NCI-H2196 (cell line): ENCODE results near the gene ANXA3.

Experiments used
- DNase-seq: peaks from one replicate; lab custom pipeline; 2025; ENCODE audit not compliant: unreplicated experiment; lab: John Stamatoyannopoulos, UW

The ANXA3 gene

DNA sequence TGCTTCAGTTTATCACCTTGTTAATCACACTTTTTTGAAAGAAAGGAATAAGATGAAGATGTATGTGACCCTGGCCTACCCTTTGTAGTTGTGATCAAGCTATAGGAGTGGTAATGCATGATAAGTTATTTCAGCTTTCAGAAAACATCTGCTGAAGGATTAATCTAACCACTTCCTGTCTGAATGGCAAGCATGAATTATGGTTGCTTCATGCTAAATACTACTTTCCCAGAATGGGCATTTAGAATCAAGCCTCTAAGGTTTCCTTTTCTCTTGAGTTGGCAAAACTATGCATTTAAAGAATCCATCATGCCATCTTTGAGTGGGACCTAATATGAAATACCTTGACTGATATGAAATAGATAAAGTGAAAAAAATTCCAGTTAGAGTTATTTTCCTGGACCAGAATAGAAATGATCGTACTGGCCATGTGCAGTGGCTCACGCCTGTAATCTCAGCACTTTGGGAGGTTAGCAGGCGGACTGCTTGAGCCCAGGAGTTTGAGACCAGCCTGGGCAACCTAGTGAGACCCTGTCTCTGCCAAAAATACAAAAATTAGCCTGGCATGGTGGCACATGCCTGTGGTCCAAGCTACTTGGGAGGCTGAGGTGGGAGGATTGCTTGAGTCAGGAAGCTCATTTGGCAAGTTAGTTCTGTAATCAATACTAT lies 59.1 kb downstream of the ANXA3 start:
- DNase-seq: no peak

- DNase-seq: no peak
Measured at GRCh38 chr4:78611215-78611558, 59.6 kb downstream of the ANXA3 start.

DNA sequence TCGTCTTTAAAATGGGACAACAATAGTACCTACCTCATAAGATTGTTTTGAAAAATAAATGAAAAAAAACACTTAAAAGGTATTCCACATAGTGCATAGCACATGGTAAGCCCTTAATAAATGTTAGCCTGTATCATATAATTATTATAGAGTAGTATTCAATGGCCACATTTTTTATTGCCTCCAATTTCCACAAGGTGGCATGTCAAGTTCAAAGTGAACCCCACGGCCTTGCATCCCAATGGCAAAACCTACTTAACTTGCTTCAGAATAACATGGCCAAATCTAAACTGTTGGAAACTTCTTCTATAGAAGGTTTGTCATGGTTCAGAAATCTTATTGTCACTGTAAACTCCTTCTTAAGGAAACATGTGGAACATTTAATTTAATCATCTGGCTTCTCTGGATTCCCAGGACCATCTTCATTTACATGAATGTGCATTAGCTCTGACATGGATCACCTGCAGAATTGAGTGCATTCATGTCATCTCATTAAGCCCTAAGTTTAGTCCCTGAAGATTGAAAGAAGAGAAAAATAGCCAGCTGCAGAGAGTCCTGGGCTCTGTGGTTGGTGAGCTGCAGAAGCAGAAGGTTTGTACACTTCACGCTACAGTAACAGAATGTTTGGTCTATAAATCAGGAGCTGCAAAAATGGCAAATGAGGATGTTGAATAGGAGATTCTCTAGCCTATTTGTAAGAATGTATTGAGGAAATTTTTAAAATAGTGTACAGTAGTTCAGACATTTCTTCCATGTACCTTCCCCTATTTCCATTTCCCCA lies 61.0 kb downstream of the ANXA3 start:
- peak; percentile 11 for DNase-seq

GRCh38 chr4:78613522-78614321 lies 62.2 kb downstream of the ANXA3 start:
- no peak for DNase-seq

DNA sequence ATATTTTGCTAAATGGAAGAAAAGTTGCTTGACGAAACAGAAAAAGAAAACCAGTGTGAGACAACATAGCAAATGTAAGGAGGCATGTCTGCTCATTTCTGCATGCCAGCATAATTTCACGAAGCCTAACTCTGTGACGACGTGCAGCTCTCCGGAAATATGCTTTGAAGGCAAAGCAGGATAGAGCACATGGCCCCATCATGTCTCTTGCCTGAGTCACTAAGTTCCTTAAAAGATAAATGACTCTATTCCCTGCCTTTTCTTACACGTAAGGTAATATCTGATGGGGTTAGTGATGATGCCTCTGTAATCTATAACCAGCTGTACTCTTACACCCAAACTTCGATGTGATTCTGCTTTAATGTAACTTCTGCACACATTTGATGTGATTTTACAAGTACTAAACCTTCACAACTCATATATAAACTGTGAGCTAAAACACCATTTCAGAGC lies 64.5 kb downstream of the ANXA3 start:
- DNase-seq: no peak

DNA sequence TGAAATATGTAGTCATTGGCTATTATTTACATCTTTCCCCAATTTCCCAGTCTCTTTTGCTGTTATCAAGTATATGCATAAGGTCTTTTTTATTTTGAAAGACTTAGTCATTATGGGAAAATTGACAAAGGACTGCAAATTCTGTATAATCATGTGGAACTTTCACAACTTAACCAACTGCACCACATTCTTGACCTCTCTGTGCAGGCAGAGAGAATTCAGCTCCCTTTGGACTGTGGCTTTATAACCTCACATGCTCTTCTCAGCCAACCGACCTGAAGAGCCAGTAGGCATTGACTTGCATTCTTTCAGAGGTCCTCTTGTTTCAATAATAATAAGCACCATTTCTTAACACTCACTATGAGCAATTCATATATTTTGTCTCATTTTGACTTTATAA lies 66.9 kb downstream of the ANXA3 start:
- no peak for DNase-seq

DNA sequence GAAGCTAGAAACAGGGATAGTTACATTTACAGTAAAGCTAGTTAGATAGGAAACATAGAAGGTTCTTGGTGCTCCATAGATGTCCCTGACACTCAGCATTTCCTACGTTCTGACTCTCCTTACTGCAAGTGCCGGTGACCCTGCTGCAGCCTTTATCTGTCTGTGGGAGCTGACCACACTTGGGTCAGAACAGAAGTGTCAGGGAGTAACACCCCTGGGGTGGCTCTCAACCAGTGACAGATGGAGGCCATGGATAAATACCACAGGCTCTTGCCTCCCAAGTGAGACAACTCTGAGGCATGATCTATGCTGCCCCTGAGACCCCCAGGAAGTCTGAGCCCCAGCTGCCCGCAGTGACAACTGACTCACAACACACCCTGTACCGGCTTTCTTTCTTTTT lies 69.8 kb downstream of the ANXA3 start:
- DNase-seq: no peak

GRCh38 chr4:78622253-78622979 lies 70.8 kb downstream of the ANXA3 start:
- no peak for DNase-seq

GRCh38 chr4:78624048-78624447 lies 72.5 kb downstream of the ANXA3 start:
- no peak for DNase-seq

- DNase-seq: no peak
Measured at GRCh38 chr4:78625073-78625472, 73.5 kb downstream of the ANXA3 start.

GRCh38 chr4:78627046-78627965 lies 75.7 kb downstream of the ANXA3 start:
- no peak for DNase-seq

GRCh38 chr4:78627966-78628678 lies 76.6 kb downstream of the ANXA3 start:
- no peak for DNase-seq

GRCh38 chr4:78629991-78630541 lies 78.5 kb downstream of the ANXA3 start:
- DNase-seq: no peak

DNA sequence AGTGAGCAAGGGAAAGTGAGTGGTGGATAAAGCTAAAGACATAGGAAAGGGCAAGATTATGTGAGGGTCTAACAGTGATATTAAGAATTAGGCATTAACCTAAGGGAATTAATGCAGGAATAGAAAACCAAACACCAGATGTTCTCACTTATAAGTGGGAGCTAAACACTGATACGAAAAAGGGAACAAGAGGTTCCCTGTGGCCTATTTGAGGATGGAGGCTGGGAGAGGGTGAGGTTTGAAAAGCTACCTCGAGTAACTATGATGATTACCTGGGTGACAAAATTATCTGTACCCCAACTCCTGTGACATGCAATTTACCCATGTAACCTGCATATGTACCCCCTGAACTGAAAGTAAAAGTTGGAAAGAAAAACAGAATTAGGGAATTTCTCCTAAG lies 79.0 kb downstream of the ANXA3 start:
- DNase-seq: no peak

GRCh38 chr4:78634011-78634664 lies 82.6 kb downstream of the ANXA3 start:
- no peak for DNase-seq

GRCh38 chr4:78638337-78639172 lies 87.0 kb downstream of the ANXA3 start:
- DNase-seq: no peak

DNA sequence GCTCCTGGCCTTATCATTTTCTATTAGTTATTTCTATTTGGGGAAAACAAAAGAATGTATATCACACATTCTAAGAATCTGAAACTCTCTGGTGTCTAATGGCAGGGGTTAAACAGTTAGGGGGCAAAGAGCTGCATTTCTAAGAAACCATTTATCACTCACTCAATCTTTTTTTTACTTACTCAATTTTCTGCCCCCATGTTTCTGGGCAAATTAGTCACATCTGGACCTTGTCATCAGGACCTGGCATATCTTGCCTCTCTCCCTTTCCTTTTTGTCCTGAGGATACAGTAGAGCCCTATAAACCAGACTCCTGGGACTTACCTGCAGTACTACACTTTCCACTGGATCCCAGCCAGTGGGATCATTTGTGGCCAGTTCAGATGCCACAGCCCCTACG lies 89.1 kb downstream of the ANXA3 start:
- DNase-seq: no peak

GRCh38 chr4:78642934-78643333 lies 91.4 kb downstream of the ANXA3 start:
- no peak for DNase-seq
